ENCODE results near the gene AGO3.
"Not testable (repeated sequence)": the region's sequence is repeated elsewhere in the genome, so short reads cannot be mapped to it uniquely, and the experiment has no call there.

AGO3 gene

GRCh38 chr1:35925741-35926140 is 5.2 kb upstream of the AGO3 start:
- DNase-seq, result no peak

GRCh38 chr1:35927472-35927871 is 3.4 kb upstream of the AGO3 start:
- DNase-seq, result no peak

GRCh38 chr1:35929730-35930592 is 944 bp upstream of the AGO3 start:
- peak; percentile 33 for DNase-seq

DNA sequence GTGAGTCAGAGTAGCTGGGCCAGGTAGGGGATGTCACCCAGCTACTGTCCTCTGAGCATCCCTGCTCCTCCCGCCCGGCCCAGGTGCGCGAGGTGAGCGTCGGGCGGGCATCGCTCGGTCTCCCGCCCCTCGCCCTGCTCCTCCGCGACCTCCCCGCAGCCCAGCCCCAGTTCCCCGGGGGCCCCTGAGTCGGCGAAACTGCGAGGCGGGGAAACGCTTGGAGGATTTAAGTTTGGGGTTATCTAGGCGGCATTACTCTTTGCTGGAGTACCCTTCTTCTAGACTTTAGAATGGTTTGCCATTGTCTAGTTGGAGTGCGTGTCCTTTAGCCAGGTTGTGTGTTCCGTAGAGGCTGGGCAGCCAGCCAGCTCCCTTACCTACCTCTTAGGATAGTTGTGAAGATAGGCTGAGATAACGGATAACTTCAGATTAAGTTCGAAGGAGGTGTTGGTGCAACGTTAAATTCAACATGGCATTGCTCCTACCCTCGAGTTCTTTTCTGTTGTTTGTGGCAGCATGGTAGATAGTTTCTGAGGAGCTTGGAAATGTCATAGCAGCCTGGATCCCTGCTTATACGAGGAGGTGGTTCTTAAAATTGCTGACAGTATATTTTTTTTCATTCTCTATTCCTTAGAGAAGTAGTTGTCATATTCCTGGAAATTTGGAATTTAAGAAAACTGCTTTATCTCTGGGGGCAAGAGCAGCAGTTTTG is 697 bp downstream of the AGO3 start:
- DNase-seq, result no peak

DNA sequence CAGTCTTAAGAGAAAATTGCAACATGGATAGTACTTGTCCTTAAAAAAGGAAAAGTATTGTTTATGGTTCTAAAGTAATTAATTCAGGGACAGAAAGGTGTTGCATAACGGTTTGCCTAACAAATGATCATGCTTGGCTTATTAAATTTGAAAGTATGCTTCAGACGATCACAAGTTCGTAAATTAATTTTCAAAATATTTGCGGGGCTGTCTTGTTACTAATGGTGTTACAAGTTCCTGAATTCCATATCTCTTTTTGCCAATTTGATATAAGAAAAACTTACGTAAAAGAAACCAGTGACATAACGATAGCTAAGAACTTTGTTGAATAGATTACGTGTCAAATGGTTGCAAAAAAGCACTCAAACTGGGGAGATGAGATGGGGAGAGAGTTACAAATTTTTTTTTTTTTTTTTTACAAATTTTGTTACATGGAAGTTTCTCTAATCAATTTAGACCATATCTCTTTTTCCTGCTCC is 1.3 kb downstream of the AGO3 start:
- no peak for DNase-seq

GRCh38 chr1:35932941-35933340 is 2.0 kb downstream of the AGO3 start:
- DNase-seq, result no peak

GRCh38 chr1:35935442-35936388 is 4.8 kb downstream of the AGO3 start:
- DNase-seq, result no peak

DNA sequence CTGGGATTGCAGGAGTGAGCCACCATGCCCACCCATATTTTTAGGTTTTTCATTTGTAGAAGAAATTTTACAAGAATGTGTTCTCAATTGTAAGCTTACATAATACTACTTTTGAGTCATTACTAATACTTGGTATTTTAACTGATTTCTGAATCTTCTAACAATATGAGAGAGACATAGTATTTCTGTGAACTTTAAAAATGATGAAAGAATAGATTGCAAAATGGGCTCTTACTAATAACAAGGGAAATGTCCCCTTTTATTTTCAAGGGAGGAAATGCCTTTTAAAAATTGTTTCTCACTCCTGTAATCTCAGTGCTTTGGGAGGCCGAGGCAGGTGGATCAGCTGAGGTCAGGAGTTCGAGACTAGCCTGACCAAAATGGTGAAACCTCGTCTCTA is 5.9 kb downstream of the AGO3 start:
- no peak for DNase-seq

DNA sequence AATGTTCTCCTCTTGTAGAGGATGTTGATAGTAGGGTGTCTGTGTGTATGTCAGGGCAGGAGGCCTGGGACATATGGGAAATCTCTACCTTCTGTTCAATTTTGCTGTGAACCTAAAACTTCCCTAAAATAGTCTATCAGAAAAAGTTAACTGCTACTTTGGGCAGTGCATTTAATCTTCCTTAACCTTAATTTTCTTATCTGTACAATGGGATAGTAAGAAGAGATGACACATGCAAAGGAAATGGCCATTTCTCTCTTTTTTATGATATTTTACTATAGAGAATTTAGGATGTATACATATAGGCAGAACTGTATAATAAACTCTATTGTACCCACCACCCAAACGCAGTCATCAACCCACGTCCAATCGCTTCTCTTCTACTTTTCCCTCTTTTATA is 8.6 kb downstream of the AGO3 start:
- no peak for DNase-seq

GRCh38 chr1:35945327-35945726 is 14.4 kb downstream of the AGO3 start:
- DNase-seq, result no peak

- DNase-seq, result no peak
Observed at GRCh38 chr1:35947547-35947946, 16.6 kb downstream of the AGO3 start.

DNA sequence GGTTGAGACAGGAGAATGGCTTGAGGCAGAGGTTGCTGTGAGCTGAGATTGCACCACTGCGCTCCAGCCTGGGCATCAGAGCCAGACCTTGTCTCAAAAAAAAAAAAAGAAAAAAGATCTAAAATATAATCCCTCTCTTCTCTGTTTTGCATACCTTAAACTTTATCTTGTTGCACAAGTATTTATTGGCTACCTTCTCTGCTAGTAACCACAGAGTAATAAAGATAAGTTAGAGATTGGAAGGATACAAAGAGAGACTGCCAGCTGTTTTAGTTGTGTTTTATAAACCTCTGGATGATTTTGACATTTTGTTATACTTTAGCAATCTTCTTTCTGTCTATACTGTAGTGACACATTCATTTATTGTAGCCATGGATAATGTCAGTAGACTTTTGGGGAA is 27.7 kb downstream of the AGO3 start:
- DNase-seq, result no peak

DNA sequence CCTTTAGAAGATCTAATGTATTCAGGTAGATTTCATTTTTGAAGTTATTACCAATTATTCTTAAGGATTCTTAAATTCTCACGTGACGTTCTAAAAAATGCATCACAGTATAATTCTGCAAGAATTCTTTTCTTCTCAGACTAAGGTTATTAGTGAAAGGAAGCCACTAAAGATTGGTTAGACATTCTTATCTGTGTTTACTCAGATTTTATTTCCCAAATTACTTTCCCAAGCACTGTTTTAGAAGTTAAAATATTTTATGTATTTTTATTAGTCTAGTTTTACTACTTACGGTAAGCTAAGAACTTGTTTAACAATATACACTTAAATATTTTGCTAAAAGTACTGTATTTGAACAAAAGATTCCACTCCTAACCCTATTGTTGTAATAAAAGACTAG is 28.4 kb downstream of the AGO3 start:
- no peak for DNase-seq

GRCh38 chr1:35962952-35963351 is 32.0 kb downstream of the AGO3 start:
- DNase-seq, result no peak

GRCh38 chr1:35964277-35964676 is 33.4 kb downstream of the AGO3 start:
- DNase-seq, result not testable (repeated sequence)

GRCh38 chr1:35968396-35968795 is 37.5 kb downstream of the AGO3 start:
- DNase-seq, result no peak

GRCh38 chr1:35971601-35972000 is 40.7 kb downstream of the AGO3 start:
- no peak for DNase-seq

- not testable (repeated sequence) for DNase-seq
Observed at GRCh38 chr1:35972631-35973030, 41.7 kb downstream of the AGO3 start.

- no peak for DNase-seq
Observed at GRCh38 chr1:35980090-35980489, 49.2 kb downstream of the AGO3 start.

GRCh38 chr1:35988237-35988636 is 57.3 kb downstream of the AGO3 start:
- no peak for DNase-seq

GRCh38 chr1:36006941-36007500 is 76.1 kb downstream of the AGO3 start:
- DNase-seq, result no peak

DNA sequence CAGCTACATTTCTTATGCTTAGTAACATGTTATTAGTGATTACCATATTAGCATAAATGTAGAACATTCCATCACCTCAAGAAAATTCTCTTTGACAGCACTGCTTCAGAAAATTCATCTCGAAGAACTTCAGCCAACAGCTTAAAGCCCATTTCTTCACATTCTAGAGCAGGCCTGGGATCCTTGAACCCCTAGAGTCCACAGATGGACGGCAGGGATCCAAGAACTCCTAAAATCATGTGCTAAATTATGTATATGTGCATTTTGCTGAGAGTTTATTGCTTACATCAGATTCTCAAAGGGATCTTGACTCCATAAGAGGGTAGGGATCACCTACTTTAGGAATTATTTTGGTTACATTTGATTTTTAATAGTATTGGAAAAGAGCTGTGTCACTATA is 76.8 kb downstream of the AGO3 start:
- no peak for DNase-seq
